Panc1 (cell line): ENCODE data around the gene VEGFA. TPM values are rescaled to one million over a fixed set of nuclear protein-coding genes. Genes with fewer than 3 reads are reported as not detected.
A peak's percentile ranks its signal among the peaks of the same experiment; 100 is the strongest.

Source experiments
- ATAC-seq: fragments of 200-7000 bp; cut with Tn5 transposase; 2 replicates; pipeline ENCODE4 v1.9.1; 2020; ENCODE audit warnings: mild to moderate bottlenecking, moderate library complexity
- BruUV-seq: library from RNA; stranded (reverse); fragments of 400-500 nt; replicated peaks from 2 replicates; lab custom pipeline; 2021; lab: Mats Ljungman, UMichigan
- CTCF ChIA-PET: fragments of 300-600 bp; sonication (Branson Sonifier 250); formaldehyde crosslinking; loops from one replicate; lab custom pipeline; 2022; ENCODE audit warnings: antibody characterized with exemption; lab: Charles Lee
- POLR2A ChIA-PET: fragments of 300-600 bp; sonication (Branson Sonifier 250); formaldehyde crosslinking; loops from one replicate; lab custom pipeline; 2022; ENCODE audit warnings: antibody characterized with exemption; lab: Charles Lee
- DNase-seq: peaks from one replicate; pipeline ENCODE4 v3.0.0-alpha.2; 2010; ENCODE audit warnings: low read depth, low spot score
- H3K27ac ChIP-seq: 2 replicates; pipeline ENCODE4 v1.5.1; 2011; ENCODE audit warnings: mild to moderate bottlenecking, low read length, inconsistent platforms
- H3K27me3 ChIP-seq: fragments of 200-500 bp; sonication (Bioruptor generic); 2 replicates; pipeline ENCODE4 v1.6.0; 2014; ENCODE audit warnings: low read length, inconsistent platforms; ENCODE audit not compliant: control insufficient read depth, insufficient read depth
- H3K36me3 ChIP-seq: fragments of 200-500 bp; sonication (Bioruptor generic); 2 replicates; pipeline ENCODE4 v1.5.1; 2014; ENCODE audit warnings: inconsistent platforms, mild to moderate bottlenecking, low read length, moderate library complexity; ENCODE audit not compliant: control insufficient read depth, insufficient read depth
- H3K4me1 ChIP-seq: 2 replicates; pipeline ENCODE4 v1.5.1; 2011; ENCODE audit warnings: inconsistent platforms, mild to moderate bottlenecking, low read length, moderate library complexity; ENCODE audit not compliant: control insufficient read depth, insufficient read depth
- H3K4me3 ChIP-seq, 2 experiments: 2 replicates each; pipeline ENCODE4 v1.5.1; 2011 to 2012; ENCODE audit warnings: low read depth in 2 of 2, low read length in 2 of 2, mild to moderate bottlenecking in 2 of 2, inconsistent platforms in 1 of 2, moderate library complexity in 1 of 2
- H3K9me3 ChIP-seq: fragments of 200-500 bp; sonication (Bioruptor generic); 2 replicates; pipeline ENCODE4 v1.5.1; 2014; ENCODE audit warnings: low read depth, mild to moderate bottlenecking, inconsistent platforms, low read length, moderate library complexity; ENCODE audit not compliant: control insufficient read depth, insufficient read depth
- POLR2AphosphoS5 ChIP-seq: IDR thresholded peaks from 2 replicates; pipeline ENCODE4 v1.6.1; 2012; ENCODE audit warnings: mild to moderate bottlenecking, low read depth, low read length, moderate library complexity
- REST ChIP-seq, 2 experiments: IDR thresholded peaks; 2 replicates each; pipeline ENCODE4 v1.6.1; 2011 to 2012; ENCODE audit warnings: low read depth in 2 of 2, control low read depth in 1 of 2, low read length in 1 of 2, mild to moderate bottlenecking in 1 of 2, moderate library complexity in 1 of 2; ENCODE audit not compliant: insufficient read depth in 1 of 2
- SIN3A ChIP-seq: IDR thresholded peaks from 2 replicates; pipeline ENCODE4 v1.6.1; 2012; ENCODE audit warnings: low read depth, mild to moderate bottlenecking, low read length, moderate library complexity, borderline replicate concordance; ENCODE audit not compliant: insufficient read depth
- TCF7L2 ChIP-seq: IDR thresholded peaks from 2 replicates; pipeline ENCODE4 v1.6.1; 2011; ENCODE audit warnings: mild to moderate bottlenecking, low read depth, low read length, inconsistent platforms
- in situ Hi-C: cut with HindIII; loops from 2 replicates; pipeline ENCODE4 v1.10.0; 2016; ENCODE audit warnings: low sequenced_read_pairs, low pct_unique_long_range_greater_than_20kb
- intact Hi-C: fragments of 100-400 bp; cut with micrococcal nuclease; formaldehyde crosslinking; loops from one replicate; pipeline ENCODE4 v1.10.0; 2022; ENCODE audit not compliant: unreplicated experiment
- total RNA-seq: library from RNA; stranded (reverse); gene quantifications from one replicate; pipeline ENCODE4 v1.2.1, GENCODE V29; 2021; ENCODE audit not compliant: unreplicated experiment
- TF ChIP-seq, protein P1 (sequence below): fragments of 450-650 bp; IDR thresholded peaks from 2 replicates; pipeline ENCODE4 v1.5.1; 2017; ENCODE audit warnings: mild to moderate bottlenecking

Gene VEGFA
- total RNA-seq, 1 experiment from 2014 or later: 98.7 TPM

- no peaks in the 10 kb centered on the region for H3K9me3 ChIP-seq
- peak overlapping the region; percentile 9; the same call in 1 of the 2 replicates for H3K27ac ChIP-seq
- ATAC-seq (no peak), DNase-seq (no peak)
- H3K4me3 ChIP-seq: no peak overlapping the region
- ChIA-PET POLR2A (no interaction called here), CTCF (no interaction called here)
- peaks cover 11% of the 10 kb centered on the region for H3K4me1 ChIP-seq
- TF ChIP-seq TCF7L2 (no peak), REST (IDR thresholded peaks at IDR 0.05; ENCODE audit: insufficient read depth in 1 of 2, low read depth in 2 of 2, low read length in 1 of 2) (no peak), SIN3A (no peak), POLR2AphosphoS5 (no peak)
- TF ChIP-seq, protein P1, sequence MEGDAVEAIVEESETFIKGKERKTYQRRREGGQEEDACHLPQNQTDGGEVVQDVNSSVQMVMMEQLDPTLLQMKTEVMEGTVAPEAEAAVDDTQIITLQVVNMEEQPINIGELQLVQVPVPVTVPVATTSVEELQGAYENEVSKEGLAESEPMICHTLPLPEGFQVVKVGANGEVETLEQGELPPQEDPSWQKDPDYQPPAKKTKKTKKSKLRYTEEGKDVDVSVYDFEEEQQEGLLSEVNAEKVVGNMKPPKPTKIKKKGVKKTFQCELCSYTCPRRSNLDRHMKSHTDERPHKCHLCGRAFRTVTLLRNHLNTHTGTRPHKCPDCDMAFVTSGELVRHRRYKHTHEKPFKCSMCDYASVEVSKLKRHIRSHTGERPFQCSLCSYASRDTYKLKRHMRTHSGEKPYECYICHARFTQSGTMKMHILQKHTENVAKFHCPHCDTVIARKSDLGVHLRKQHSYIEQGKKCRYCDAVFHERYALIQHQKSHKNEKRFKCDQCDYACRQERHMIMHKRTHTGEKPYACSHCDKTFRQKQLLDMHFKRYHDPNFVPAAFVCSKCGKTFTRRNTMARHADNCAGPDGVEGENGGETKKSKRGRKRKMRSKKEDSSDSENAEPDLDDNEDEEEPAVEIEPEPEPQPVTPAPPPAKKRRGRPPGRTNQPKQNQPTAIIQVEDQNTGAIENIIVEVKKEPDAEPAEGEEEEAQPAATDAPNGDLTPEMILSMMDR: no peak
- in situ Hi-C loops: no loop called here
- no peaks in the 10 kb centered on the region for H3K27me3 ChIP-seq
- no TSS peak for BruUV-seq
- intact Hi-C loops: no loop called here
- H3K36me3 ChIP-seq: no peaks in the 10 kb centered on the region
Measured at GRCh38 chr6:43799551-43800297, 29.7 kb downstream of the VEGFA start.

- intact Hi-C loops (no loop called here), in situ Hi-C loops (no loop called here)
- TF ChIP-seq POLR2AphosphoS5 (no peak), REST (IDR thresholded peaks at IDR 0.05; ENCODE audit: insufficient read depth in 1 of 2, low read depth in 2 of 2, low read length in 1 of 2) (no peak), TCF7L2 (no peak), SIN3A (no peak)
- TF ChIP-seq, protein P1: no peak
- Histone ChIP-seq H3K36me3 (no peaks in the 10 kb centered on the region), H3K9me3 (no peaks in the 10 kb centered on the region), H3K27me3 (no peaks in the 10 kb centered on the region), H3K4me3 (no peak overlapping the region), H3K27ac (no peak overlapping the region), H3K4me1 (peaks cover 11% of the 10 kb centered on the region)
- ATAC-seq (no peak), DNase-seq (no peak)
- no TSS peak for BruUV-seq
- POLR2A ChIA-PET: no interaction called here
- CTCF ChIA-PET: no interaction called here
Measured at GRCh38 chr6:43800298-43800623, 30.2 kb downstream of the VEGFA start.
